Lower lobe of right lung (tissue), 2 donors: ENCODE results near the gene PAPPA. TPM values are rescaled to one million over a fixed set of nuclear protein-coding genes. Genes with fewer than 3 reads are reported as not detected.
A peak's percentile ranks its signal among the peaks of the same experiment; 100 is the strongest.

Experiments
- ATAC-seq, 2 donors: fragments of 200-7000 bp; cut with Tn5 transposase; one replicate each; pipeline ENCODE4 v1.9.1; 2020 to 2022; ENCODE audit warnings: mild to moderate bottlenecking in 2 of 2, moderate library complexity in 2 of 2
- DNase-seq: peaks from one replicate; pipeline ENCODE4 v3.0.0-alpha.2; 2020
- H3K27ac ChIP-seq: fragments of 200-600 bp; one replicate; pipeline ENCODE4 v1.8.0; 2022
- H3K27me3 ChIP-seq: fragments of 200-600 bp; one replicate; pipeline ENCODE4 v1.8.0; 2022; ENCODE audit warnings: low read depth
- H3K36me3 ChIP-seq: fragments of 200-600 bp; one replicate; pipeline ENCODE4 v1.8.0; 2022; ENCODE audit warnings: mild to moderate bottlenecking
- H3K4me1 ChIP-seq: fragments of 200-600 bp; one replicate; pipeline ENCODE4 v1.8.0; 2022
- H3K4me3 ChIP-seq: fragments of 200-600 bp; one replicate; pipeline ENCODE4 v1.8.0; 2022; ENCODE audit warnings: mild to moderate bottlenecking
- H3K9me3 ChIP-seq: fragments of 200-600 bp; one replicate; pipeline ENCODE4 v1.8.0; 2022
- intact Hi-C: fragments of 100-400 bp; cut with DNase I; formaldehyde crosslinking; loops from one replicate; pipeline ENCODE4 v1.11.0; 2022
- total RNA-seq: library from RNA; stranded (reverse); fragmentation: NEBNext Ultra II Directional; extraction: Animal tissue kit (Norgen Biotek cat#: 25700); gene quantifications from one replicate; pipeline ENCODE4 v1.2.1, GENCODE V29; 2021
- TF ChIP-seq, protein P1 (sequence below): fragments of 200-600 bp; IDR thresholded peaks from one replicate; pipeline ENCODE4 v1.8.0; 2022; ENCODE audit warnings: antibody characterized with exemption, mild to moderate bottlenecking
- donor health status: DM: no; HTN: yes; CAD: no; lungs with severe emphysema.

The PAPPA gene
- total RNA-seq, 1 donor from 2014 or later, result 2.2 TPM

DNA sequence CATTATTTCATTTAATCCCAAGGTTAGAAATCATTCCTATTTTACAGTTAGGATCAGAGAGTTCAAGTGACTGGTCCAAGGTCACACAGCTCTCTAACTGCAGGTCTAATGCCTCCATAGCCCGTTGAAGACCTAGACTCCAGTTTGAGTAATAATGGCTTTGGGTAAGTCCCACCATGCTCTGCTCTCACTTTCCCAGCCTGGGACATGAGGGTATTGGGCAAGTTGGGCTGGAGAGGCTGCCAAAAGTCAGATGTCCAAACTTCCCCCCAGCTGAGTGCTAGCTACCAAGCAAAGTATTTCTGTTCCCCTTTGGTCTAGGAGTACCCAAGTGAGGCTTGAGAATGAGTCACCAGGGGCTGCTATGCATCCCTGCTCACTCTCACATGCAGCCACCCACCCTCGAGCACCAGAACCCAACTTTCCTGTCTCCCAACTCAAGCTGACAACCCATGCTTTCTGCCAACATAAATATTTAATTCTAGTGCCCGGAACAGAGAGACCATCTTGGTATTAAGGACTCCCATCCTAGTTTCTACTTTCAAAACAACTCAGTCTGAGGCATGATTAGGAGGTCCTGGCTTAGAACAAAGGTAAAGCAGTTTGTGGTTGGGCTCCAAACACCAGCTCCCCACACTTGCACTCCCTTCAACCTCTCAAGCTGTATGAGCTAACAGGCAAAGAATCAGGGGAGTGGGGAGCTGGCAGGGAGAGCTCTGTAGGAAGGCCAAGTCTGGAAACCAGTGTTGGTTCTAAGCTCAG lies 297.0 kb downstream of the PAPPA start:
- H3K27me3 ChIP-seq, result no peaks in the 10 kb centered on the region
- DNase-seq, result peak; percentile 48
- H3K27ac ChIP-seq, result no peak overlapping the region
- intact Hi-C loops, result no loop called here
- H3K4me1 ChIP-seq, result no peaks in the 10 kb centered on the region
- H3K36me3 ChIP-seq, result no peaks in the 10 kb centered on the region
- H3K4me3 ChIP-seq, result no peak overlapping the region
- no peaks in the 10 kb centered on the region for H3K9me3 ChIP-seq
- TF ChIP-seq, protein P1, sequence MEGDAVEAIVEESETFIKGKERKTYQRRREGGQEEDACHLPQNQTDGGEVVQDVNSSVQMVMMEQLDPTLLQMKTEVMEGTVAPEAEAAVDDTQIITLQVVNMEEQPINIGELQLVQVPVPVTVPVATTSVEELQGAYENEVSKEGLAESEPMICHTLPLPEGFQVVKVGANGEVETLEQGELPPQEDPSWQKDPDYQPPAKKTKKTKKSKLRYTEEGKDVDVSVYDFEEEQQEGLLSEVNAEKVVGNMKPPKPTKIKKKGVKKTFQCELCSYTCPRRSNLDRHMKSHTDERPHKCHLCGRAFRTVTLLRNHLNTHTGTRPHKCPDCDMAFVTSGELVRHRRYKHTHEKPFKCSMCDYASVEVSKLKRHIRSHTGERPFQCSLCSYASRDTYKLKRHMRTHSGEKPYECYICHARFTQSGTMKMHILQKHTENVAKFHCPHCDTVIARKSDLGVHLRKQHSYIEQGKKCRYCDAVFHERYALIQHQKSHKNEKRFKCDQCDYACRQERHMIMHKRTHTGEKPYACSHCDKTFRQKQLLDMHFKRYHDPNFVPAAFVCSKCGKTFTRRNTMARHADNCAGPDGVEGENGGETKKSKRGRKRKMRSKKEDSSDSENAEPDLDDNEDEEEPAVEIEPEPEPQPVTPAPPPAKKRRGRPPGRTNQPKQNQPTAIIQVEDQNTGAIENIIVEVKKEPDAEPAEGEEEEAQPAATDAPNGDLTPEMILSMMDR, result no peak
- peak; percentile 64 to 83 for ATAC-seq

DNA sequence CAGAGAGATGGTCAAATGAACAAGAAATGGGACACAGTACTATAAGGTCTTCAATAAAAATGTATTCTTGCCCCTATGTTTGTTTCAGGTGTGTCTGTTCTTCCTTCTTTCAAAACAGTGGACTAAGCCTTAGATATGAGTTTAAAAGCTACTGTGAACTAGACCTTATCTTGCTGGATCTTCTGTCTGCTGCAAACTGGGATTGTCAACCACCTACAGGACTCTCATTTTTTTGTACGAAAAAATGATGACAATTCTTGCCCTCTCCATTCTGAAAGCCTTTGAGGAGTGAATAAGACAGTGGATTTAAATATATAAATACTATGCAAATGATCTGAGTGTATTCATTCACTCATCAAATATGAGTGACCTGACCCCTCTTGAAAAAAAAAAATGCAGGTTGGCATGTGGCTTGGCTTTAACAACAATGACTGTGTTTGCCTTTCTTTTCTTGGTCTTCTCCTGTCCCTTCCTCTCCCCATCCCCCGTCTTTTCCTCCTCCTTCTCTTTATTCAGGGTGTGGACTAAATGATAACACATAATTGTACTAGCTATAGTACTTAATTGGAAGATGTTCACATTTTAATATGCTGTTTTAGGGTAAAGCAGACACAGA lies 298.0 kb downstream of the PAPPA start:
- intact Hi-C loops, result no loop called here
- H3K4me3 ChIP-seq, result no peak overlapping the region
- H3K4me1 ChIP-seq, result no peaks in the 10 kb centered on the region
- TF ChIP-seq, protein P1, result no peak
- no peaks in the 10 kb centered on the region for H3K36me3 ChIP-seq
- DNase-seq (no peak), ATAC-seq (no peak)
- no peak overlapping the region for H3K27ac ChIP-seq
- no peaks in the 10 kb centered on the region for H3K27me3 ChIP-seq
- H3K9me3 ChIP-seq, result peaks cover 4% of the 10 kb centered on the region
